ENCODE data around the gene KCNS1. TPM values are rescaled to one million over a fixed set of nuclear protein-coding genes. Genes with fewer than 3 reads are reported as not detected.

KCNS1 gene
- total and polyA plus RNA-seq, 2 experiments from 2014 or later: 0.37 to 3.2 TPM

GRCh38 chr20:45113865-45114264 lies 12.9 kb upstream of the KCNS1 start (continued):
- TF ChIP-seq REST (IDR thresholded peaks at IDR 0.05; ENCODE audit: unreplicated experiment) (no peak), POLR2AphosphoS5 (IDR thresholded peaks at IDR 0.05; ENCODE audit: low read depth) (no peak), ZNF331 (CRISPR knock-in tag; IDR thresholded peaks at IDR 0.05; ENCODE audit: low read depth) (no peak), STAT1 (IDR thresholded peaks at IDR 0.05; ENCODE audit: unreplicated experiment) (no peak), NANOG (IDR thresholded peaks at IDR 0.05; ENCODE audit: borderline replicate concordance) (no peak), ZNF462 (CRISPR knock-in tag; IDR thresholded peaks at IDR 0.05) (no peak)

GRCh38 chr20:45112754-45113153 lies 11.8 kb upstream of the KCNS1 start:
- no peaks in the 10 kb centered on the region for H3K79me2 ChIP-seq (replicated peaks; ENCODE audit: insufficient read depth)
- H2AFZ ChIP-seq: no peak overlapping the region
- H4K20me1 ChIP-seq (replicated peaks; ENCODE audit: insufficient read depth): no peaks in the 10 kb centered on the region
- Mint-ChIP-seq H3K4me3 (no peak overlapping the region), H3K27me3 (ENCODE audit: insufficient read depth, low read depth, poor library complexity) (peaks cover 8% of the 10 kb centered on the region), H3K27ac (no peak overlapping the region), H3K4me1 (peaks cover 10% of the 10 kb centered on the region; the same call in 2 of the 3 replicates), H3K9me3 (no peaks in the 10 kb centered on the region), H3K36me3 (ENCODE audit: low read depth) (no peaks in the 10 kb centered on the region)
- DNase-seq (ENCODE audit: low spot score): no peak
- H3F3A ChIP-seq (replicated peaks; ENCODE audit: low read depth): no peaks in the 10 kb centered on the region
- ATAC-seq: no peak
- peaks cover 4% of the 10 kb centered on the region; the same call in 1 of the 2 replicates for H3K4me1 ChIP-seq (ENCODE audit: insufficient read depth)
- no peaks in the 10 kb centered on the region for H3K27me3 ChIP-seq (ENCODE audit: insufficient read depth)
- no peaks in the 10 kb centered on the region for H3K9me2 ChIP-seq (ENCODE audit: insufficient read depth)
- TF ChIP-seq ETS1 (IDR thresholded peaks at IDR 0.05) (no peak), JUNB (IDR thresholded peaks at IDR 0.05; ENCODE audit: unreplicated experiment) (no peak), NANOG (IDR thresholded peaks at IDR 0.05; ENCODE audit: borderline replicate concordance) (no peak)
- no peaks in the 10 kb centered on the region for H3K36me3 ChIP-seq (ENCODE audit: insufficient read depth)
- H3K27ac ChIP-seq (ENCODE audit: low read depth): no peak overlapping the region
- H3K4me3 ChIP-seq: no peak overlapping the region
- H3K4me2 ChIP-seq: no peak overlapping the region

Measured in GM23338 (cell line).